AG04450 (cell line): ENCODE measurements around the gene EIF2B4. TPM values are rescaled to one million over a fixed set of nuclear protein-coding genes. Genes with fewer than 3 reads are reported as not detected.
"Not testable (repeated sequence)": the region's sequence is repeated elsewhere in the genome, so short reads cannot be mapped to it uniquely, and the experiment has no call there.

Source experiments
- CTCF ChIA-PET: fragments of 300-600, 350-600 bp; formaldehyde crosslinking; extraction: SDS; loops from one replicate; lab custom pipeline; 2022; ENCODE audit warnings: antibody characterized with exemption, inconsistent platforms; lab: Charles Lee
- POLR2A ChIA-PET: fragments of 350-600 bp; formaldehyde crosslinking; extraction: SDS; loops from one replicate; lab custom pipeline; 2021; ENCODE audit warnings: antibody characterized with exemption, inconsistent platforms; lab: Yijun Ruan, JAX
- DNase-seq: peaks from one replicate; pipeline ENCODE4 v3.0.0-alpha.2; 2011; ENCODE audit warnings: low read depth, low spot score
- H3K27ac ChIP-seq: one replicate; pipeline ENCODE4 v1.5.1; 2012; ENCODE audit warnings: low read depth, low read length, control low read depth
- H3K27me3 ChIP-seq: one replicate; pipeline ENCODE4 v1.6.0; 2012; ENCODE audit warnings: low read length; ENCODE audit not compliant: control insufficient read depth, insufficient read depth
- H3K4me3 ChIP-seq: 2 replicates; pipeline ENCODE4 v1.5.1; 2011; ENCODE audit warnings: mild to moderate bottlenecking, low read depth, low read length, control low read depth
- H3K9me3 ChIP-seq: 2 replicates; pipeline ENCODE4 v1.5.1; 2012; ENCODE audit warnings: low read length; ENCODE audit not compliant: control insufficient read depth, insufficient read depth
- CTCF ChIP-seq: IDR thresholded peaks from 2 replicates; pipeline ENCODE4 v1.5.1; 2011; ENCODE audit warnings: low read depth, low read length, control low read depth, inconsistent platforms
- polyA plus RNA-seq: library from polyadenylated mRNA; depleted of rRNA; stranded (reverse); fragments of >200 nt; gene quantifications from 2 replicates; pipeline ENCODE4 v1.2.3, GENCODE V29; 2011

EIF2B4 gene
- polyA plus RNA-seq, 1 experiment, result 43.0 TPM

- ChIA-PET POLR2A (interaction anchor here (0.6 to 0.7 kb wide), 2 partner anchors 16 to 25 kb away, joined by 3 to 4 read pairs; partner anchors contain the start of gene EIF2B4), CTCF (no interaction called here)
- TF ChIP-seq CTCF, result no peak
- DNase-seq, result no peak
- Histone ChIP-seq H3K9me3 (no peaks in the 10 kb centered on the region; the same call in 1 of the 2 replicates), H3K4me3 (no peak overlapping the region), H3K27ac (no peak overlapping the region), H3K27me3 (no peaks in the 10 kb centered on the region)
Observed at GRCh38 chr2:27353762-27354596, 16.2 kb downstream of the EIF2B4 start.

- POLR2A ChIA-PET, DNase-seq, H3K27me3 ChIP-seq, H3K4me3 ChIP-seq, H3K9me3 ChIP-seq, H3K27ac ChIP-seq: not testable (repeated sequence)
- CTCF ChIA-PET, result interaction anchor here (1.4 kb wide), 1 partner anchor 9 kb away, joined by 3 read pairs; no protein-coding TSS in a partner anchor
Observed at GRCh38 chr2:27353386-27353761, 16.8 kb downstream of the EIF2B4 start.

- no peak overlapping the region for H3K4me3 ChIP-seq
- ChIA-PET CTCF (interaction anchor here (1.4 kb wide), 2 partner anchors 8 to 18 kb away, joined by 3 read pairs; partner anchors contain the start of gene EIF2B4), POLR2A (no interaction called here)
- TF ChIP-seq CTCF, result no peak
- no peak overlapping the region for H3K27ac ChIP-seq
- H3K9me3 ChIP-seq, result no peaks in the 10 kb centered on the region; the same call in 1 of the 2 replicates
- H3K27me3 ChIP-seq, result no peaks in the 10 kb centered on the region
- DNase-seq, result no peak
Observed at GRCh38 chr2:27351802-27352598, 18.1 kb downstream of the EIF2B4 start.

GRCh38 chr2:27350106-27350693 lies 19.9 kb downstream of the EIF2B4 start:
- no peak for TF ChIP-seq CTCF
- Histone ChIP-seq H3K27ac (no peak overlapping the region), H3K27me3 (no peaks in the 10 kb centered on the region), H3K9me3 (no peaks in the 10 kb centered on the region), H3K4me3 (no peak overlapping the region)
- ChIA-PET CTCF (no interaction called here), POLR2A (no interaction called here)
- DNase-seq, result no peak

- Histone ChIP-seq H3K27ac (no peak overlapping the region), H3K4me3 (no peak overlapping the region), H3K9me3 (no peaks in the 10 kb centered on the region), H3K27me3 (no peaks in the 10 kb centered on the region)
- no peak for DNase-seq
- no peak for TF ChIP-seq CTCF
- ChIA-PET POLR2A (interaction anchor here (0.6 kb wide), 1 partner anchor 18 kb away, joined by 4 read pairs; no protein-coding TSS in a partner anchor), CTCF (no interaction called here)
Observed at GRCh38 chr2:27347641-27348040, 22.5 kb downstream of the EIF2B4 start.
